A673 (cell line): Measurements from ENCODE around the gene CIBAR2. TPM values are rescaled to one million over a fixed set of nuclear protein-coding genes. Genes with fewer than 3 reads are reported as not detected.

Experiments used
- BruUV-seq: library from RNA; stranded (reverse); fragments of 400-500 nt; replicated peaks from 2 replicates; lab custom pipeline; 2021; lab: Mats Ljungman, UMichigan
- CTCF ChIA-PET: fragments of 300-600 bp; sonication (Branson Sonifier 250); formaldehyde crosslinking; loops from one replicate; lab custom pipeline; 2022; ENCODE audit warnings: antibody characterized with exemption; lab: Charles Lee
- POLR2A ChIA-PET: fragments of 300-600 bp; sonication (Branson Sonifier 250); formaldehyde crosslinking; loops from one replicate; lab custom pipeline; 2022; ENCODE audit warnings: antibody characterized with exemption; ENCODE audit not compliant: low non-redundant PET; lab: Charles Lee
- DNase-seq: peaks from one replicate; pipeline ENCODE4 v3.0.0-alpha.2; 2015; ENCODE audit warnings: low spot score
- H3K27ac ChIP-seq: fragments of 200-600 bp; sonication (generic); 2 replicates; pipeline ENCODE4 v1.5.1; 2016; ENCODE audit warnings: mixed run types, low read depth, mild to moderate bottlenecking, mixed read lengths, antibody characterized with exemption, low read length; ENCODE audit not compliant: poor library complexity, severe bottlenecking
- H3K27me3 ChIP-seq: fragments of 200-600 bp; sonication (generic); replicated peaks from 2 replicates; pipeline ENCODE4 v1.6.1; 2017; ENCODE audit warnings: mixed run types, low read depth, mild to moderate bottlenecking, mixed read lengths, antibody characterized with exemption, low read length; ENCODE audit not compliant: insufficient read depth, poor library complexity
- H3K36me3 ChIP-seq: fragments of 200-600 bp; sonication (generic); 2 replicates; pipeline ENCODE4 v1.6.1; 2016; ENCODE audit warnings: mixed run types, mild to moderate bottlenecking, mixed read lengths, antibody characterized with exemption, low read length; ENCODE audit not compliant: insufficient read depth, poor library complexity, severe bottlenecking
- H3K4me1 ChIP-seq: fragments of 200-600 bp; sonication (generic); 2 replicates; pipeline ENCODE4 v1.6.1; 2017; ENCODE audit warnings: mixed run types, mild to moderate bottlenecking, mixed read lengths, antibody characterized with exemption, low read length; ENCODE audit not compliant: insufficient read depth, poor library complexity, severe bottlenecking
- H3K4me3 ChIP-seq: fragments of 200-600 bp; sonication (generic); 2 replicates; pipeline ENCODE4 v1.5.1; 2016; ENCODE audit warnings: low read depth, mixed run types, mild to moderate bottlenecking, mixed read lengths, low read length; ENCODE audit not compliant: poor library complexity, severe bottlenecking
- H3K9me3 ChIP-seq: fragments of 200-600 bp; sonication (generic); 2 replicates; pipeline ENCODE4 v1.6.1; 2016; ENCODE audit warnings: mixed run types, low read depth, mild to moderate bottlenecking, mixed read lengths, antibody characterized with exemption, low read length; ENCODE audit not compliant: poor library complexity, severe bottlenecking
- EZH2 ChIP-seq: fragments of 200-600 bp; sonication (generic); IDR thresholded peaks from 2 replicates; pipeline ENCODE4 v1.6.1; 2017; ENCODE audit warnings: borderline replicate concordance, low read depth, mild to moderate bottlenecking, mixed read lengths, antibody characterized with exemption, low read length; ENCODE audit not compliant: poor library complexity, severe bottlenecking
- intact Hi-C: fragments of 100-400 bp; cut with micrococcal nuclease; formaldehyde crosslinking; loops from one replicate; pipeline ENCODE4 v1.10.0; 2022; ENCODE audit not compliant: unreplicated experiment
- total RNA-seq: library from RNA; stranded (reverse); gene quantifications from 2 replicates; pipeline ENCODE4 v1.2.3, GENCODE V29; 2021
- TF ChIP-seq, protein P1 (sequence below): fragments of 300-800, 200-600 bp; sonication (generic); conservative IDR thresholded peaks from 2 replicates; pipeline ENCODE4 v1.5.1; 2017; ENCODE audit warnings: low read depth, mild to moderate bottlenecking, antibody characterized with exemption, low read length, moderate library complexity, mixed read lengths

Gene CIBAR2
- total RNA-seq, 1 experiment from 2014 or later = not detected

DNA sequence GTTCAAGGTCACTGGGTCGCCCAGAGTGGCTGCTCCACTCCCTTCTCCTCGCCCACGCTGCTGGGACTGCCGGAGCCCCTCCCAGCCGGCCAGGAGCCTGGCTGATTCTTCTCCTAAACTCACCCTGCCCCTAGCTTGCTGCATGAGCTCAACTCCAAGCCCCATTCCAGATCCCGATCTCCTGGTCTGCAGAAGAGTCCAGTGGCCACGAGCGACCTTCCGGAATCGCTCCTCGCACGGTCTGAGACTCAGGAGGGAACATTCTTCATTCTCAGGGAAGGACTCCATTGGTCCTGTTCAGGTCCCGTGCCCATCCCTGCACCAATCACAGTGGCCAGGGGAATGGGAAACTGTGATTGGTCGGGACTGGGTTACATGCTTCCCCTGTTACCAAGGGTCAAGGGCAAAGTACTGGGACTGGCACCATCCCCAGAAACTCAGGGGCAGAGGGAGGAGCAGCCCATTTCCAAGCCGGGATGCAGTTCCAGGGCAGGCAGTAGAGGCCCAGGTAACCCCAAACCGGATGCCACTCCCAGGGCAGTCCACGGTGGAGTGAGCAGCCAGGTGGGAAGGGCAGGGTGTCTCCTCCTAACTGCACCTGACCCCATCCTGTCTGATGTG lies 24.5 kb upstream of the CIBAR2 start:
- CTCF ChIA-PET = no interaction called here
- Histone ChIP-seq H3K9me3 (no peaks in the 10 kb centered on the region), H3K36me3 (no peaks in the 10 kb centered on the region), H3K4me1 (no peaks in the 10 kb centered on the region), H3K27me3 (no peaks in the 10 kb centered on the region), H3K27ac (no peak overlapping the region), H3K4me3 (no peak overlapping the region)
- DNase-seq = no peak
- no TSS peak for BruUV-seq
- no peak for TF ChIP-seq EZH2
- TF ChIP-seq, protein P1, sequence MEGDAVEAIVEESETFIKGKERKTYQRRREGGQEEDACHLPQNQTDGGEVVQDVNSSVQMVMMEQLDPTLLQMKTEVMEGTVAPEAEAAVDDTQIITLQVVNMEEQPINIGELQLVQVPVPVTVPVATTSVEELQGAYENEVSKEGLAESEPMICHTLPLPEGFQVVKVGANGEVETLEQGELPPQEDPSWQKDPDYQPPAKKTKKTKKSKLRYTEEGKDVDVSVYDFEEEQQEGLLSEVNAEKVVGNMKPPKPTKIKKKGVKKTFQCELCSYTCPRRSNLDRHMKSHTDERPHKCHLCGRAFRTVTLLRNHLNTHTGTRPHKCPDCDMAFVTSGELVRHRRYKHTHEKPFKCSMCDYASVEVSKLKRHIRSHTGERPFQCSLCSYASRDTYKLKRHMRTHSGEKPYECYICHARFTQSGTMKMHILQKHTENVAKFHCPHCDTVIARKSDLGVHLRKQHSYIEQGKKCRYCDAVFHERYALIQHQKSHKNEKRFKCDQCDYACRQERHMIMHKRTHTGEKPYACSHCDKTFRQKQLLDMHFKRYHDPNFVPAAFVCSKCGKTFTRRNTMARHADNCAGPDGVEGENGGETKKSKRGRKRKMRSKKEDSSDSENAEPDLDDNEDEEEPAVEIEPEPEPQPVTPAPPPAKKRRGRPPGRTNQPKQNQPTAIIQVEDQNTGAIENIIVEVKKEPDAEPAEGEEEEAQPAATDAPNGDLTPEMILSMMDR = no peak
- POLR2A ChIA-PET = no interaction called here
- intact Hi-C loops = no loop called here

DNA sequence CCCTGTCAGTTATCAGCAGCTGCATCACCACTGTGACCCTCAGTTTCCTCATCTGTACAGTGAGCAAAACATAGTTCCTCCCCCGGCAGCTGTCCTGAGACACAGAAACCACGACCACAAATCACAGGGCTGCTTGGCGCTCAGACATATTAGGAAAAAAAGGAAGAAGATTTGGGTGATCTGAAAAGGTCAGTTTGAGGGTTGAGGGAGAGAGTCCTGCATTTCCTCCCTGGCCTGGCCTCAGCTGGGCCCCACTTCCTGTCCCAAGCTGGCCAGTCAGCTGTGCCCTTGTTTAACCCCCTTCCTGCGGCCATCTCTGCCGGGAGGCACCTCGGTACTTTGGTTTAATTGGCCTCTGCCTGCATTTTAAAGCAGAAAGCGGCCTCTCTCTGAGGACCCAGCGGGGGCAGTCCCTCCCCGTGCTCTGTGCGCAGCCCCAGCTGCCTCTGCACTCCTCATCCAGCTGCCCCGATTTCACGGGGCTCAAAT lies 24.0 kb upstream of the CIBAR2 start:
- no TSS peak for BruUV-seq
- POLR2A ChIA-PET = no interaction called here
- no peak for DNase-seq
- TF ChIP-seq, protein P1 = no peak
- TF ChIP-seq EZH2 = no peak
- Histone ChIP-seq H3K4me3 (no peak overlapping the region), H3K27me3 (no peaks in the 10 kb centered on the region), H3K36me3 (no peaks in the 10 kb centered on the region), H3K9me3 (no peaks in the 10 kb centered on the region), H3K4me1 (no peaks in the 10 kb centered on the region), H3K27ac (no peak overlapping the region)
- CTCF ChIA-PET = no interaction called here
- intact Hi-C loops = no loop called here

DNA sequence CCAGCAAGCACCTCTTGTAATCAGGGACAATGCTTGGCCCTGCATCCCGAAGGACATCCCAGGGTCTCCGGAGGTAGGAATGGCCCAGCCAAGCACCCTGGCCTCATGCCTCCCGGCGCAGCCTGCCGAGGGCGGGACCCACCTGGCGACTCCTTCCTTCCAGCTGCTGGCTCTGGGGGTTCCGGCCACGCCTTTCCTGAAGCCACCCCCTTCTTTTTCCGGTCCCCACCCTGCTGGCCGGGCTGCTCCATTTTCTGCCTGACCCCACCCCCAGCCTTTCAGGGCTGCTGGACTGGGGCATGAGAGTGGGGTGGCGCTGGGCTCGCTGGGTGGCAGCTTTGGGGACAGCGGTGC lies 22.5 kb upstream of the CIBAR2 start:
- intact Hi-C loops = no loop called here
- H3K27me3 ChIP-seq = no peaks in the 10 kb centered on the region
- POLR2A ChIA-PET = no interaction called here
- no peak overlapping the region for H3K27ac ChIP-seq
- H3K9me3 ChIP-seq = no peaks in the 10 kb centered on the region
- DNase-seq = no peak
- no peaks in the 10 kb centered on the region for H3K36me3 ChIP-seq
- CTCF ChIA-PET = no interaction called here
- peaks cover 9% of the 10 kb centered on the region for H3K4me1 ChIP-seq
- BruUV-seq = no TSS peak
- H3K4me3 ChIP-seq = no peak overlapping the region
- no peak for TF ChIP-seq EZH2
- TF ChIP-seq, protein P1 = no peak
